ENCODE results near the gene ATP1B2.

Gene ATP1B2

GRCh38 chr17:7705269-7706255 lies 54.8 kb downstream of the ATP1B2 start:
- Histone ChIP-seq H3K4me3 (ENCODE audit: low read length) (no peak overlapping the region), H3K27me3 (ENCODE audit: low read depth, low read length) (peaks cover 11% of the 10 kb centered on the region), H3K27ac (ENCODE audit: low read length) (no peak overlapping the region), H3K9ac (ENCODE audit: low read length) (no peak overlapping the region), H3K79me2 (ENCODE audit: low read length) (no peaks in the 10 kb centered on the region), H4K20me1 (ENCODE audit: insufficient read depth, low read length) (no peaks in the 10 kb centered on the region), H3K9me3 (ENCODE audit: insufficient read depth, low read length) (no peaks in the 10 kb centered on the region), H3K4me1 (ENCODE audit: low read length) (peaks cover 5% of the 10 kb centered on the region), H3K36me3 (replicated peaks; ENCODE audit: low read depth, low read length) (no peaks in the 10 kb centered on the region), H2AFZ (ENCODE audit: low read depth, low read length) (no peak overlapping the region), H3K4me2 (ENCODE audit: low read length) (no peak overlapping the region)
- TF ChIP-seq CTCF (IDR thresholded peaks at IDR 0.05; ENCODE audit: low read depth, low read length), result no peak
- TF ChIP-seq EZH2phosphoT487 (IDR thresholded peaks at IDR 0.05; ENCODE audit: low read depth), result no peak

GRCh38 chr17:7706631-7707354 lies 56.1 kb downstream of the ATP1B2 start:
- Histone ChIP-seq H3K9me3 (ENCODE audit: insufficient read depth, low read length) (no peaks in the 10 kb centered on the region), H4K20me1 (ENCODE audit: insufficient read depth, low read length) (no peaks in the 10 kb centered on the region), H3K4me3 (ENCODE audit: low read length) (no peak overlapping the region)

More at GRCh38 chr17:7706631-7707354, 56.1 kb downstream of the ATP1B2 start:
- peaks cover 9% of the 10 kb centered on the region for H3K4me1 ChIP-seq (ENCODE audit: low read length)
- H3K27me3 ChIP-seq (ENCODE audit: low read depth, low read length), result peaks cover 11% of the 10 kb centered on the region
- H2AFZ ChIP-seq (ENCODE audit: low read depth, low read length), result no peak overlapping the region
- H3K36me3 ChIP-seq (replicated peaks; ENCODE audit: low read depth, low read length), result no peaks in the 10 kb centered on the region
- H3K27ac ChIP-seq (ENCODE audit: low read length), result no peak overlapping the region
- H3K4me2 ChIP-seq (ENCODE audit: low read length), result no peak overlapping the region
- TF ChIP-seq EZH2phosphoT487 (IDR thresholded peaks at IDR 0.05; ENCODE audit: low read depth), result no peak
- no peak for TF ChIP-seq CTCF (IDR thresholded peaks at IDR 0.05; ENCODE audit: low read depth, low read length)
- no peak overlapping the region for H3K9ac ChIP-seq (ENCODE audit: low read length)
- H3K79me2 ChIP-seq (ENCODE audit: low read length), result no peaks in the 10 kb centered on the region
